GM19240 (cell line): ENCODE results near the gene IGSF9B.
"Not testable (repeated sequence)": the region's sequence is repeated elsewhere in the genome, so short reads cannot be mapped to it uniquely, and the experiment has no call there.

Experiments used
- DNase-seq: peaks from one replicate; pipeline ENCODE4 v3.0.0; 2011; ENCODE audit warnings: low spot score; ENCODE audit not compliant: insufficient read length

Gene IGSF9B

GRCh38 chr11:133956650-133957633 lies at the start of gene IGSF9B:
IGSF9B (minus strand) TSS chr11:133956968; CDS start chr11:133956754, 214 bp downstream.
- peak; percentile 98 for DNase-seq

DNA sequence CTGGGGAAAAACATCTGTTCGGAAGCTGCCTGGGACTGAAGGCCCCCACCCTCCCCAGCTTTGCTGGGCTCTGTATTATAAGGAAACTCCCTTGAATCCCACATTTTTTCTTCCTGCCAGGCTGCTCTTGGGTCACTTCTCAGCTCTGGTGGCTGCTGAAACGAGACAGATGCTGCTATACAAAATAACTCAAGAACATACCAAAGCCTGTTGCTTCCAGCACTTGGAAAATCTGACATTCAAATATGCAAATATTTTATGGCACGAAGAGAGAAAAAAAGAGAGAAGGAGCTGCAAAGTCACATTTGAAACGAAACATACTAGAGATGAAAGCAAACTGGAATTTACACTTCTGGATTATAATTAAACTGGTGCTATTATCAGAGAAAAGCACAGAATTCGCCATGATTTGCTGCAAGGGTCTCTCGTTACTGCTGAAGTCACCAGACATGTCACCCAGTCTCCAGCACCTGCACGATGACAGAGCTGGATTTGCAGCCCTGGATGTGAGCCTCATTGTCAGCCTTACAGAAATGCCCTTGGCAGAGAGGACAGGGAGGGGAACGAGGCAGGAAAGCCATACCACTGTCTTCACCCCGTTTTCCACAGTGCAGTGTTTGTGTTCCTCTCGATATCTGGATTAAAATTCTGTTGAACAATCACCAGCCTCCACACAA lies 47.9 kb upstream of the IGSF9B start:
- no peak for DNase-seq

DNA sequence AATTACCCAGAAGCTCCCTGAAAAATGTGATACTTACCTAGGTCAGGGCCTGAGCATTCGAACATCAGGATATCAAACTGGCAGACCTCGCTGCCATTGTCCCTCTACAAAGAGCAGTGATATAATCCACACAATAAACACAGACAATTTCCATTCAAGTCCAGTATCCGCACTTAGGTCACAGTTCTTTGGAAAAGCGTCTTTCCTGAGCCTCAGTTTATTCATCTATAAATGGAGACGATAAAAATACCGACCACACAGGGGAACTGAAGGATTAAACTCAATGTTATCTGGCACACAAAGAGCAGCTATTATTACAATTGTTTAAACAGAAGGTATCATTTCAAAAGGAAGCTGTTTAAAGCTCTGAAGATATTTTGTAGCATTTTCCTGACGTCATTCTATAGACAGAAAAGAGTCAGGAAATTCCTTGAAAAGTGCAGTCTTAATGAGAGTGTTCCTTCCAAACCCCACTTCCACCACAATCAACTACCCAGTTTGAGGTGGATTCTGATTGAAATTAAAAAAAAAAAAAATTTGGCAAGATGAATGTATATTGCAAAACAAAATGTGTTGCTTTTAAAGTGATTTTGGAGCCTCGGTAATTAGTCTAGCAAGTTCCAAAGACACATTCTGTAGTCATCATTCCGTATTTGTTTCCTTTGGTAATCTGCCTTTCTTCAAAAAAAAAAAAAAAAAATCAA lies 47.2 kb upstream of the IGSF9B start:
- no peak for DNase-seq

GRCh38 chr11:134002819-134003218 lies 46.1 kb upstream of the IGSF9B start:
- DNase-seq = not testable (repeated sequence)

DNA sequence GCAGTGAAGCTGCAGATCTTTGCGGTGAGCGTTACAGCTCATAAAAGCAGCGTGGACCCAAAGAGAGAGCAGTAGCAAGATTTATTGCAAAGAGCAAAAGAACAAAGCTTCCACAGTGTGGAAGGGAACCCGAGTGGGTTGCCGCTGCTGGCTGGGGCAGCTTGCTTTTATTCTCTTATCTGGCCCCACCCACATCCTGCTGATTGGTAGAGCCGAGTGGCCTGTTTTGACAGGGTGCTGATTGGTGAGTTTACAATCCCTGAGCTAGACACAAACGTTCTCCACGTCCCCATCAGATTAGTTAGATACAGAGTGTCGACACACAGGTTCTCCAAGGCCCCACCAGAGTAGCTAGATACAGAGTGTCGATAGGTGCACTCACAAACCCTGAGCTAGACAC lies 45.6 kb upstream of the IGSF9B start:
- DNase-seq = not testable (repeated sequence)

- DNase-seq = no peak
These were observed 44.8 kb upstream of the IGSF9B start for GRCh38 chr11:134001596-134001995.

DNA sequence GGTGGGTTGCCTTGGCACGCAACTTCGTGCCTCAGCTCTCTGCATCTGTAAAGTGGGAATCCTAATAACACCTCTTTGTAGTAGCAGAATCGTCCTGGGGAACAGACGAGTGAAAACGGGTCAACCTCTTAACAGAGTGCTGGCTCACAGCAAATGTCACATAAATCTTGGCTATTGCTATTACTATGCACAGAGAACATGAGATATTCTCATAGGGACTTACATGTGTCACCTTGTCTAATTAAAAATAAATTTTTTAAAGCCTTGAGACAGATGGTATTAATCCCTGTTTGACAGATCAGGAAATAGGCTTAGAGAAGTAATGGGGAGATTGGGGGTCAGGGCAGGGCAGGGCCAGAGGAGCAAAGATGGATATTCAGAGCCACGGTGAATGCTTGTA lies 44.3 kb upstream of the IGSF9B start:
- DNase-seq = no peak

DNA sequence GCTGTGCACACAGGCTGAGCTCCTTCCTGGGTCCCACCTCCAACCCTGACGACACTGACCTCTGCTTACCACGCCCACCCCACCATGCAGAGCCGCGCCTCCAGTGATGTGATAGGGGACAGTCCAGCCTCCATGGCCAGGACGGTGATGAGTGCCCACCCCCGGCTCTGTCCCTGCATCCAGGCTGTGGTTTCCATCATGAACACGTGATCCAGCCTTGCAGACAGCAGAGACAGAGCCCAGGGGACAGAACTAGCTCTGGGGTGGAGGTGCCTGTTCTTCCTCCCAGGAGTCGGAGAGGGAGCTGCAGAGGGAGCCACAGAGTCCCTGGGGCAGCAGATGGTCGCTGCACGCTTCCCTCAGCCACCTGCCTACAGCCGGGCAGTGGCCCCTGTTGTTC lies 42.6 kb upstream of the IGSF9B start:
- no peak for DNase-seq

DNA sequence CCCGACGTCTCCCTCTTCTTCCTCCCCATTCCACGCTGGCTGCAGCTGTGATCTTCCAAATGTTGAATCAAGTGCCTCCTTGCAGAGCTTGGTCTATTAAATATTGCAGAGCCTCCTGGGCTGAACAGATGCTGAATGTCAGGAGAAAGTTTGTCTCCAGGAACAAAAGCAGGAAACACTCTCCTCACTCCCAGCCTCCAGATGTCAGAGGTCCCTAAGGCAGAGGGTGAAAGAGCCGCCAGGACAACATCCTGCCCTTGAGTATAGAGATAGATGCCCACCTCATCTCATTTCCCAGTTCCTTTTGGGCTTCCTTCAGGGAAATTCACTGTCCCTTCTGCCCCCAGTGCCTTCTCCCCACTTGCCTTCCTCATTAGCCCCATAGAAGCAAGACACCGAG lies 40.8 kb upstream of the IGSF9B start:
- no peak for DNase-seq

DNA sequence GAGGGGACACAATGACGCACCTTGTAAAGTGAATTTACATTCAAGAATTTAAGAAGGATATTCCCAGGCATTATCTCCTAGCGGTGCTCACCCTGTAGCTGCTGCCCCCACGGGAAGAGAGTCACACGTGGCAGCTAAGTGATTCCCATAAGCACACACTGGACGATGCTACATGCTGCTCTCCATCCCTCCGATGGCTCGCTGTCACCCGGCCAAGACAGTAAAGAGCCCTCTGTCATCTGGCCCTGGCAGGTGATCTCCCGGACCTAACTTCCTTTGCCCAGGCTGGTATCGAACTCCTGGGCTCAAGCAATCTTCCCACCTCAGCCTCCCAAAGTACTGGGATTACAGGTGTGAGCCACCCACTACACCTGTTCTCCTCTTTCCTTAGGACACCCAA lies 39.9 kb upstream of the IGSF9B start:
- no peak for DNase-seq

- no peak for DNase-seq
These were observed 38.3 kb upstream of the IGSF9B start for GRCh38 chr11:133995066-133995465.

GRCh38 chr11:133993921-133994320 lies 37.2 kb upstream of the IGSF9B start:
- DNase-seq = no peak

DNA sequence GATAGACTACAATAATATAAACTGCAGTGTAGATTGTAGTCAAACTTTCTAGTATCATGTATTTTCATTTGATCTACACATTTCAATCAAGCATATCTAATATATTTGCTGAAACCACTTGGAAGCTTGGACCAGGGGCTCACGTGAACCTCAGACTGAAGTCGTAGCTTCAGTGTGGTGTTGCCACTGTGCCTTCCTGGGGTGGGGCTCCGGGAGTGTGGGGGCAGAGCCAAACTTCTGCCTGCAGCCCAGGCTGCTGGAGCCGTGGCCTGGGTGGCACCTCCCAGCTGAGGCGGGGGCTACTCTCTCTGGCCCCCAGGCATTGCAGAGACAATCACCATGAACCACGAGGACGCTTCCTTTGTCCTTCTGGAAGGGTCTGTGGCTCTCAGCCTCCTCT lies 36.3 kb upstream of the IGSF9B start:
- DNase-seq = no peak

GRCh38 chr11:133992121-133992520 lies 35.4 kb upstream of the IGSF9B start:
- no peak for DNase-seq

GRCh38 chr11:133991101-133991500 lies 34.3 kb upstream of the IGSF9B start:
- DNase-seq = no peak

- no peak for DNase-seq
These were observed 33.7 kb upstream of the IGSF9B start for GRCh38 chr11:133990501-133990900.

DNA sequence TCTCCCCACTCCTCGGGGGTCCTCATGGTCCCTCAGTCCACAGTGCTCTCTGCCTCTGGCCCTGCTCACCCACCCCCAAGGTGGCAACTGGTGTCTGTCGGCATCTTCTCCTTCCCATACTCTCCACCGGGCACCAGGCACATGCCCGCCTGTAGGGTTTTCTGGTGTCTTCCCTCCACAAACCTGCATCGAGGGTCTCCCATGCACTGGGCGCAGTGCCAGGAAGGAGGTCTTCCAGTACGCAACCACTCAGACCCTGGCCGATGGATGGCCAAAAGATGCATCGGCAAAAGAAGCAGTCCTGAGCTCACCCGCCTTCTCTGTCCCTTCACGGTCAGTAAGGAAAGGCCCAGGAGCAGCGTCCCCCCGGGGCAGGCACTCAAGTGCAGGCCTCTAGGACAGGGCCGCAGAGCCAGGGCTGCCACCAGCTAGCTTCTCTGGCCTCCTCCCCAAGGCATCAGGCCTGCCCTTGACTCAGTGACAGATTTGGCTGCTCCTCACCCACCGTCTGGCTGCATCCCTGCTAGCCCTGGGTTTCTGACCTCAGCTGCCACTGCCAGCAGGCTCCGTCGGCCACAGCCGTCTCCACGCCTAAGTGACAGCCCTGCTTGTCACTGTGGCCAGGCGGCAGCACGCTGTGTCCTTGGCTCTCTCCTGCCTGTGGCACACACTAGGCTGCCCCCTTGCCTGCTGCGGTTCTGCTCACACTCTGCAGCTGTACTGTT lies 32.1 kb upstream of the IGSF9B start:
- DNase-seq = no peak

DNA sequence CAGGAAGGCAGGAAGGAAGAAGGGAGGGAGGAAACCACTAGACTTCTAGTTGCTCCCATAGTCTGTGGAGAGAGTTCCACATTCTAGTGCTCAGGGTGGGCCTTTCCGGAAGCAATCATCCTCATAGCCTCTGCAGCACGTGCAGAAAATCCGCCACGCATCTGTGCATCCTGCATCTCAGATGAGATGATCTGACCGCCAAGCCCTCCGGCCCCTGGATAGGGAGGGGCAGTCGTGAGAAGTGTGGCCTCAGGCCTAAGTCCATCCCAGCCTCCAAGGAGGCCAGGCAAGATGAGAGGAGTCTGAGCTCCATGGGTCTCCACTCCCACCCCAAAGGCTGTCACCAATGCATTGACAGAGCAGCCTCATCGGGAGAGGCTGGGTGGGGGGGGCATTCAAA lies 30.4 kb upstream of the IGSF9B start:
- DNase-seq = no peak

GRCh38 chr11:133985981-133986944 lies 29.5 kb upstream of the IGSF9B start:
- DNase-seq = no peak

DNA sequence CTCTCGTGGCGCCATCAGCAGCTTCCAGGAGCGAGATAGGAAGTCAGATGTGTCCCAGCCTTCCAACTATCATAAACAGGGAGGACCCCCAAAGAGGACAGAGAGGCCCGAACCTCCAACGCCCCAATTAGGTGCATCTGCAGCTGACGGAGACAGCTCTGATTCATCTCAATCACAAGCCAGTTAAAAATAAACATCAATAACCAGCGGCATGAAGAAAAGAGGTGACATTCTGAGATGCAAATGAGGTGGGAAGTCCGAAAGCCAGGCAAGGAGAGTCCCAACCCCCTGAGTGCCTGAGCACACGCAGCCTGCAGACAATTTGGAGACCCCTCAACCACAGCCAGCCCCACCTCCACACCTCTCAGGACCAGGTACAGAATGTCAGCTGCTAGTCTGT lies 28.1 kb upstream of the IGSF9B start:
- DNase-seq = no peak
